Stomach (tissue), 9 donors: ENCODE results near the gene NEK6. TPM values are rescaled to one million over a fixed set of nuclear protein-coding genes. Genes with fewer than 3 reads are reported as not detected.

Source experiments
- DNase-seq, 2 donors: peaks; one replicate each; pipeline versions ENCODE4 v3.0.0 to v3.0.0-alpha.2; 2013 to 2019
- H3K27ac ChIP-seq, 5 donors: fragments of 200-600 bp in 4 of 5; sonication (generic) in 4 of 5; one replicate each; pipeline ENCODE4 v1.5.1; 2013 to 2019; ENCODE audit warnings: mild to moderate bottlenecking in 1 of 5, moderate library complexity in 1 of 5
- H3K27me3 ChIP-seq, 3 donors: fragments of 200-600 bp; sonication (generic); one replicate each; pipeline ENCODE4 v1.5.1; 2017 to 2019; ENCODE audit warnings: mixed run types in 1 of 3
- H3K36me3 ChIP-seq, 4 donors: fragments of 200-600 bp; sonication (generic); 1 replicate in 3 of 4; 2 replicates in 1 of 4; pipeline ENCODE4 v1.5.1; 2016 to 2019
- H3K4me1 ChIP-seq, 4 donors: fragments of 200-600 bp; sonication (generic); one replicate each; pipeline ENCODE4 v1.5.1; 2016 to 2019
- H3K4me3 ChIP-seq, 4 donors: fragments of 200-600 bp; sonication (generic) in 3 of 4; one replicate each; pipeline ENCODE4 v1.5.1; 2016 to 2019; ENCODE audit warnings: mild to moderate bottlenecking in 1 of 4
- H3K9me3 ChIP-seq, 4 donors: fragments of 200-600 bp; sonication (generic); one replicate each; pipeline ENCODE4 v1.5.1; 2016 to 2019
- CTCF ChIP-seq, 7 experiments: fragments of 450-650 bp in 4 of 7; fragments of 200-600 bp in 3 of 7; sonication (generic) in 3 of 7; IDR thresholded peaks; one replicate each; pipeline ENCODE4 v1.5.1; 2016 to 2019; ENCODE audit warnings: antibody characterized with exemption in 7 of 7, control low read depth in 2 of 7, mild to moderate bottlenecking in 1 of 7
- EP300 ChIP-seq: sonication (generic); formaldehyde crosslinking; IDR thresholded peaks from one replicate; pipeline ENCODE4 v1.6.1; 2017; ENCODE audit warnings: antibody characterized with exemption
- POLR2A ChIP-seq, 4 donors: fragments of 450-650 bp; IDR thresholded peaks; one replicate each; pipeline ENCODE4 v1.6.1; 2016; ENCODE audit warnings: antibody characterized with exemption in 4 of 4, control low read depth in 2 of 4, mild to moderate bottlenecking in 1 of 4, moderate library complexity in 1 of 4
- POLR2AphosphoS5 ChIP-seq, 3 donors: sonication (generic); formaldehyde crosslinking; IDR thresholded peaks; one replicate each; pipeline ENCODE4 v1.6.1; 2016; ENCODE audit warnings: antibody characterized with exemption in 3 of 3
- WGBS, 5 donors: extraction: QIAGEN DNeasy Blood & Tissue Kit in 3 of 5; methylation state at CpG; one replicate each; pipeline versions ENCODE4 v1.1.5 to v1.1.7; 2013 to 2018; 5-methylcytosine and 5-hydroxymethylcytosine counted together
- intact Hi-C: fragments of 100-400 bp; cut with DNase I; formaldehyde crosslinking; loops from one replicate; pipeline ENCODE4 v1.15.1; 2023; ENCODE audit warnings: low total_unique reads
- polyA plus RNA-seq, 3 donors: library from polyadenylated mRNA; stranded (reverse); fragments of 200-250 nt; gene quantifications; one replicate each; pipeline ENCODE4 v1.2.3, GENCODE V29; 2013
- total RNA-seq, 5 donors: library from RNA; depleted of rRNA; stranded (reverse); fragments of >200 nt; gene quantifications; one replicate each; pipeline versions ENCODE4 v1.1.0 to v1.2.3, GENCODE V29; 2014 to 2016
- donor health status: healthy with polysubstance abuse.
- donor health status: Bipolar disorder and iron deficiency.
- donor health status: healthy.

The NEK6 gene
- total and polyA plus RNA-seq, 8 donors = 6.0 to 76.8 (median 25.9) TPM

GRCh38 chr9:124388275-124389048, 130.7 kb downstream of the NEK6 start:
- peaks cover 36 to 94% (median 72%) of the 10 kb centered on the region in 4 donors for H3K4me1 ChIP-seq
- H3K27me3 ChIP-seq = no peaks in the 10 kb centered on the region
- TF ChIP-seq CTCF (IDR thresholded peaks at IDR 0.05) = no peak
- peaks cover 9 to 17% (median 12%) of the 10 kb centered on the region in 4 donors for H3K36me3 ChIP-seq
- H3K4me3 ChIP-seq = no peak overlapping the region
- intact Hi-C loops = no loop called here
- DNase-seq = no peak
- H3K9me3 ChIP-seq = no peaks in the 10 kb centered on the region
- no peak overlapping the region for H3K27ac ChIP-seq
- WGBS, 5 donors = 89 to 92% (median 90%) methylated on average over 12 of the region's 12 CpGs

- WGBS, 5 donors = 74 to 86% (median 82%) methylated on average over 7 of the region's 7 CpGs
- Histone ChIP-seq H3K4me3 (no peak overlapping the region), H3K9me3 (no peaks in the 10 kb centered on the region), H3K27me3 (no peaks in the 10 kb centered on the region), H3K4me1 (peaks cover 36 to 97% (median 75%) of the 10 kb centered on the region in 4 donors), H3K36me3 (peaks cover 1 to 14% (median 11%) of the 10 kb centered on the region in 4 donors), H3K27ac (no peak overlapping the region)
- DNase-seq = peak in 1 of 2 donors; percentile 29
- intact Hi-C loops = no loop called here
- no peak for TF ChIP-seq EP300
These were observed 131.6 kb downstream of the NEK6 start for GRCh38 chr9:124389146-124389939.

GRCh38 chr9:124390794-124391658, 133.3 kb downstream of the NEK6 start:
- Histone ChIP-seq H3K9me3 (no peaks in the 10 kb centered on the region), H3K4me1 (peaks cover 36 to 86% (median 67%) of the 10 kb centered on the region in 4 donors), H3K27me3 (no peaks in the 10 kb centered on the region), H3K36me3 (peaks cover 3 to 18% (median 12%) of the 10 kb centered on the region in 4 donors), H3K4me3 (no peak overlapping the region), H3K27ac (no peak overlapping the region)
- TF ChIP-seq CTCF (IDR thresholded peaks at IDR 0.05) (no peak), POLR2A (IDR thresholded peaks at IDR 0.05) (no peak), EP300 (no peak), POLR2AphosphoS5 (IDR thresholded peaks at IDR 0.05) (no peak)
- WGBS, 5 donors = 21 to 37% (median 32%) methylated on average over 9 of the region's 9 CpGs
- peak in 1 of 2 donors; percentile 59 for DNase-seq
- intact Hi-C loops = no loop called here

GRCh38 chr9:124392254-124392870, 134.6 kb downstream of the NEK6 start:
- Histone ChIP-seq H3K27me3 (no peaks in the 10 kb centered on the region), H3K4me3 (no peak overlapping the region), H3K27ac (peak overlapping the region in 1 of 5 donors; percentile 4), H3K36me3 (peaks cover 8 to 30% (median 24%) of the 10 kb centered on the region in 4 donors), H3K4me1 (peaks cover 30 to 78% (median 55%) of the 10 kb centered on the region in 4 donors), H3K9me3 (no peaks in the 10 kb centered on the region)
- WGBS, 5 donors = 74 to 92% (median 88%) methylated on average over 12 of the region's 12 CpGs
- TF ChIP-seq POLR2A (IDR thresholded peaks at IDR 0.05) (no peak), CTCF (IDR thresholded peaks at IDR 0.05) (no peak), POLR2AphosphoS5 (IDR thresholded peaks at IDR 0.05) (no peak), EP300 (no peak)
- intact Hi-C loops = no loop called here
- no peak for DNase-seq
